Fibroblast of lung (primary cell): Measurements from ENCODE around the gene PWP2. TPM values are rescaled to one million over a fixed set of nuclear protein-coding genes. Genes with fewer than 3 reads are reported as not detected.

ENCODE experiments used
- DNase-seq, 2 donors: peaks; one replicate each; pipeline versions ENCODE4 v3.0.0 to v3.0.0-alpha.2; 2010; ENCODE audit warnings: low read depth in 2 of 2
- H2AFZ ChIP-seq: 2 replicates; pipeline ENCODE4 v1.5.1; 2012; ENCODE audit warnings: low read length, control low read depth, inconsistent platforms
- H3K27ac ChIP-seq: 2 replicates; pipeline ENCODE4 v1.5.1; 2011; ENCODE audit warnings: low read length, control low read depth; ENCODE audit not compliant: insufficient read depth
- H3K27me3 ChIP-seq: 2 replicates; pipeline ENCODE4 v1.5.1; 2011; ENCODE audit warnings: mild to moderate bottlenecking, low read length; ENCODE audit not compliant: control insufficient read depth, insufficient read depth
- H3K36me3 ChIP-seq: 2 replicates; pipeline ENCODE4 v1.5.1; 2011; ENCODE audit warnings: low read length; ENCODE audit not compliant: control insufficient read depth, insufficient read depth
- H3K4me1 ChIP-seq: 2 replicates; pipeline ENCODE4 v1.5.1; 2011; ENCODE audit warnings: low read length; ENCODE audit not compliant: control insufficient read depth, insufficient read depth; ENCODE audit errors: extremely low read depth
- H3K4me2 ChIP-seq: 2 replicates; pipeline ENCODE4 v1.5.1; 2011; ENCODE audit warnings: low read length, control low read depth; ENCODE audit not compliant: insufficient read depth; ENCODE audit errors: extremely low read depth
- H3K4me3 ChIP-seq, 4 experiments: fragments of 200-600 bp in 1 of 4; sonication (generic) in 1 of 4; replicated peaks in 1 of 4; 2 replicates each; pipeline ENCODE4 v1.5.1; 2011 to 2016; ENCODE audit warnings: low read length in 4 of 4, low read depth in 3 of 4, mild to moderate bottlenecking in 3 of 4, control low read depth in 2 of 4, inconsistent platforms in 1 of 4, mixed read lengths in 1 of 4; ENCODE audit not compliant: insufficient read depth in 1 of 4; ENCODE audit errors: control extremely low read depth in 1 of 4
- H3K79me2 ChIP-seq: 2 replicates; pipeline ENCODE4 v1.5.1; 2012; ENCODE audit warnings: mild to moderate bottlenecking, low read length, inconsistent platforms; ENCODE audit not compliant: control insufficient read depth, insufficient read depth
- H3K9ac ChIP-seq: 2 replicates; pipeline ENCODE4 v1.5.1; 2011; ENCODE audit warnings: mild to moderate bottlenecking, low read length, control low read depth; ENCODE audit not compliant: insufficient read depth
- H3K9me3 ChIP-seq: 2 replicates; pipeline ENCODE4 v1.5.1; 2012; ENCODE audit warnings: low read depth, low read length; ENCODE audit not compliant: control insufficient read depth, insufficient read depth
- H4K20me1 ChIP-seq: 2 replicates; pipeline ENCODE4 v1.5.1; 2011; ENCODE audit warnings: low read length; ENCODE audit not compliant: control insufficient read depth, insufficient read depth; ENCODE audit errors: extremely low read depth
- CTCF ChIP-seq, 2 donors: IDR thresholded peaks in 1 of 2; conservative IDR thresholded peaks in 1 of 2; 1 replicate in 1 of 2; 2 replicates in 1 of 2; pipeline ENCODE4 v1.5.1; 2011 to 2012; ENCODE audit warnings: low read length in 2 of 2, control low read depth in 1 of 2, inconsistent platforms in 1 of 2, low read depth in 1 of 2, mild to moderate bottlenecking in 1 of 2
- EZH2 ChIP-seq: IDR thresholded peaks from 2 replicates; pipeline ENCODE4 v1.5.1; 2012; ENCODE audit warnings: low read length, control low read depth, mild to moderate bottlenecking; ENCODE audit errors: missing control alignments
- polyA plus RNA-seq, 2 donors: library from polyadenylated mRNA; depleted of rRNA in 1 of 2; stranded (reverse) in 1 of 2; unstranded in 1 of 2; fragments of >200 nt; gene quantifications; 2 replicates each; pipeline ENCODE4 v1.2.1, GENCODE V29; 2011 to 2012; ENCODE audit warnings: missing spikeins in 1 of 2
- total RNA-seq: library from RNA; depleted of rRNA; stranded (reverse); fragments of >200 nt; gene quantifications from 2 replicates; pipeline ENCODE4 v1.2.1, GENCODE V29; 2014

Gene PWP2
- total and polyA plus RNA-seq, 2 donors (not counting 1 experiment from before 2014, with no cell fraction given): 3.8 to 5.1 TPM

- DNase-seq: no peak
- H3K4me2 ChIP-seq: no peak overlapping the region
Measured at GRCh38 chr21:44058981-44059380, 48.2 kb upstream of the PWP2 start.

GRCh38 chr21:44059710-44060109 is 47.5 kb upstream of the PWP2 start:
- H3K36me3 ChIP-seq: peaks cover 9% of the 10 kb centered on the region
- no peaks in the 10 kb centered on the region for H4K20me1 ChIP-seq
- H3K9ac ChIP-seq: no peak overlapping the region
- H3K27me3 ChIP-seq: no peaks in the 10 kb centered on the region
- no peaks in the 10 kb centered on the region for H3K4me1 ChIP-seq
- DNase-seq: no peak
- TF ChIP-seq CTCF (conservative IDR thresholded peaks at IDR 0.05 in 1 of 2, IDR thresholded peaks at IDR 0.05 in 1 of 2; ENCODE audit: low read depth in 1 of 2, low read length in 2 of 2) (no peak), EZH2 (no peak)
- no peak overlapping the region for H3K4me2 ChIP-seq
- H3K4me3 ChIP-seq: no peak overlapping the region
- H2AFZ ChIP-seq: no peak overlapping the region
- H3K79me2 ChIP-seq: no peaks in the 10 kb centered on the region
- no peaks in the 10 kb centered on the region for H3K9me3 ChIP-seq
- no peak overlapping the region for H3K27ac ChIP-seq

More at GRCh38 chr21:44058981-44059380, 48.2 kb upstream of the PWP2 start:
- Histone ChIP-seq H3K27ac (no peak overlapping the region), H3K36me3 (peaks cover 9% of the 10 kb centered on the region), H2AFZ (no peak overlapping the region), H3K9me3 (no peaks in the 10 kb centered on the region), H3K4me3 (no peak overlapping the region), H3K9ac (no peak overlapping the region), H3K79me2 (no peaks in the 10 kb centered on the region), H3K4me1 (no peaks in the 10 kb centered on the region), H4K20me1 (no peaks in the 10 kb centered on the region), H3K27me3 (no peaks in the 10 kb centered on the region)
- no peak for TF ChIP-seq EZH2
- no peak for TF ChIP-seq CTCF (conservative IDR thresholded peaks at IDR 0.05 in 1 of 2, IDR thresholded peaks at IDR 0.05 in 1 of 2; ENCODE audit: low read depth in 1 of 2, low read length in 2 of 2)

- H3K4me1 ChIP-seq: no peaks in the 10 kb centered on the region
- H3K4me2 ChIP-seq: no peak overlapping the region
- TF ChIP-seq EZH2: no peak
- TF ChIP-seq CTCF (conservative IDR thresholded peaks at IDR 0.05 in 1 of 2, IDR thresholded peaks at IDR 0.05 in 1 of 2; ENCODE audit: low read depth in 1 of 2, low read length in 2 of 2): no peak
- H3K9me3 ChIP-seq: no peaks in the 10 kb centered on the region
- no peaks in the 10 kb centered on the region for H4K20me1 ChIP-seq
- H3K9ac ChIP-seq: no peak overlapping the region
- no peak for DNase-seq
- no peak overlapping the region for H3K4me3 ChIP-seq
- no peaks in the 10 kb centered on the region for H3K27me3 ChIP-seq
- H3K36me3 ChIP-seq: peaks cover 11% of the 10 kb centered on the region
- peaks cover 2% of the 10 kb centered on the region for H3K79me2 ChIP-seq
- no peak overlapping the region for H3K27ac ChIP-seq
- no peak overlapping the region for H2AFZ ChIP-seq
Measured at GRCh38 chr21:44062380-44062779, 44.8 kb upstream of the PWP2 start.
